WTC11 (cell line): ENCODE measurements around the gene TDP1. TPM values are rescaled to one million over a fixed set of nuclear protein-coding genes. Genes with fewer than 3 reads are reported as not detected.
A peak's percentile ranks its signal among the peaks of the same experiment; 100 is the strongest.

Experiments
- ATAC-seq: fragments of 200-7000 bp; cut with Tn5 transposase; 2 replicates; pipeline ENCODE4 v1.10.0; 2021; ENCODE audit warnings: mild to moderate bottlenecking, moderate library complexity
- CTCF ChIA-PET: fragments of 300-600 bp; sonication (Branson Sonifier 250); formaldehyde crosslinking; loops from one replicate; lab custom pipeline; 2021; ENCODE audit warnings: antibody characterized with exemption; lab: Charles Lee
- POLR2A ChIA-PET: fragments of 350-600 bp; sonication (Branson Sonifier 250); formaldehyde crosslinking; loops from one replicate; lab custom pipeline; 2021; ENCODE audit warnings: antibody characterized with exemption; lab: Charles Lee
- DNase-seq: peaks from one replicate; pipeline ENCODE4 v3.0.0; 2021; ENCODE audit warnings: low spot score
- H3K27ac Mint-ChIP-seq: 2 replicates; pipeline ENCODE4 v1.8.0; 2021; ENCODE audit warnings: mixed read lengths
- H3K27me3 Mint-ChIP-seq: 2 replicates; pipeline ENCODE4 v1.8.0; 2021; ENCODE audit warnings: low read depth, mild to moderate bottlenecking, moderate library complexity, mixed read lengths
- H3K36me3 Mint-ChIP-seq: 2 replicates; pipeline ENCODE4 v1.8.0; 2021; ENCODE audit warnings: mixed read lengths
- H3K4me1 Mint-ChIP-seq: 2 replicates; pipeline ENCODE4 v1.8.0; 2022; ENCODE audit warnings: mixed read lengths
- H3K4me3 Mint-ChIP-seq: 2 replicates; pipeline ENCODE4 v1.8.0; 2021; ENCODE audit warnings: mild to moderate bottlenecking, moderate library complexity, mixed read lengths
- H3K9me3 Mint-ChIP-seq: 2 replicates; pipeline ENCODE4 v1.8.0; 2021; ENCODE audit warnings: mixed read lengths
- FOXK1 ChIP-seq: sonication (generic); formaldehyde crosslinking; IDR thresholded peaks from 2 replicates; pipeline ENCODE4 v1.8.0; 2022; ENCODE audit warnings: mild to moderate bottlenecking, moderate library complexity, missing genetic modification reagents
- GRHL2 ChIP-seq: fragments of 250-450 bp; sonication (Bioruptor Pico); IDR thresholded peaks from 2 replicates; pipeline ENCODE4 v1.8.0; 2022; ENCODE audit warnings: mild to moderate bottlenecking, moderate library complexity; ENCODE audit not compliant: insufficient replicate concordance, severe bottlenecking
- HMGA2 ChIP-seq: fragments of 250-450 bp; sonication (Bioruptor Pico); IDR thresholded peaks from 2 replicates; pipeline ENCODE4 v1.4.0; 2021; ENCODE audit warnings: mild to moderate bottlenecking, moderate library complexity
- OVOL2 ChIP-seq: fragments of 250-450 bp; sonication (Bioruptor Pico); IDR thresholded peaks from 2 replicates; pipeline ENCODE4 v1.9.0; 2021; ENCODE audit warnings: mild to moderate bottlenecking, borderline replicate concordance
- TEAD4 ChIP-seq: sonication (generic); formaldehyde crosslinking; IDR thresholded peaks from 2 replicates; pipeline ENCODE4 v1.8.0; 2022; ENCODE audit warnings: mild to moderate bottlenecking, missing genetic modification reagents
- ZNF219 ChIP-seq: sonication (generic); formaldehyde crosslinking; IDR thresholded peaks from 2 replicates; pipeline ENCODE4 v1.8.0; 2023; ENCODE audit warnings: missing genetic modification reagents, mild to moderate bottlenecking, borderline replicate concordance
- total RNA-seq: library from RNA; stranded (reverse); gene quantifications from 3 replicates; pipeline ENCODE4 v1.2.3, GENCODE V29; 2021
- TF ChIP-seq, protein P1 (sequence below): fragments of 250-450 bp; sonication (Bioruptor Pico); IDR thresholded peaks from 2 replicates; pipeline ENCODE4 v2.1.2; 2022; ENCODE audit warnings: mild to moderate bottlenecking, moderate library complexity
- TF ChIP-seq, protein P2 (sequence below): sonication (generic); formaldehyde crosslinking; conservative IDR thresholded peaks from 2 replicates; pipeline ENCODE4 v1.8.1; 2022; ENCODE audit warnings: mild to moderate bottlenecking, missing genetic modification reagents
- TF ChIP-seq, protein P3 (sequence below): fragments of 200-600 bp; IDR thresholded peaks from 2 replicates; pipeline ENCODE4 v1.8.0; 2022; ENCODE audit warnings: antibody characterized with exemption
- TF ChIP-seq, protein P4 (sequence below): sonication (generic); formaldehyde crosslinking; IDR thresholded peaks from 2 replicates; pipeline ENCODE4 v1.8.0; 2022; ENCODE audit warnings: mild to moderate bottlenecking, missing genetic modification reagents
- TF ChIP-seq, protein P5 (sequence below): sonication (generic); formaldehyde crosslinking; IDR thresholded peaks from 2 replicates; pipeline ENCODE4 v1.8.0; 2023; ENCODE audit warnings: missing genetic modification reagents
- TF ChIP-seq, protein P6 (sequence below): sonication (generic); formaldehyde crosslinking; IDR thresholded peaks from 2 replicates; pipeline ENCODE4 v1.8.1; 2022; ENCODE audit warnings: missing genetic modification reagents, borderline replicate concordance
- TF ChIP-seq, protein P7 (sequence below): sonication (generic); formaldehyde crosslinking; IDR thresholded peaks from 2 replicates; pipeline ENCODE4 v1.8.0; 2023; ENCODE audit warnings: missing genetic modification reagents, mild to moderate bottlenecking, borderline replicate concordance
- TF ChIP-seq, protein P8 (sequence below): sonication (generic); formaldehyde crosslinking; IDR thresholded peaks from 2 replicates; pipeline ENCODE4 v1.8.1; 2023; ENCODE audit warnings: mild to moderate bottlenecking, missing genetic modification reagents

TDP1 gene
- total RNA-seq, 1 experiment from 2014 or later = 59.8 TPM

DNA sequence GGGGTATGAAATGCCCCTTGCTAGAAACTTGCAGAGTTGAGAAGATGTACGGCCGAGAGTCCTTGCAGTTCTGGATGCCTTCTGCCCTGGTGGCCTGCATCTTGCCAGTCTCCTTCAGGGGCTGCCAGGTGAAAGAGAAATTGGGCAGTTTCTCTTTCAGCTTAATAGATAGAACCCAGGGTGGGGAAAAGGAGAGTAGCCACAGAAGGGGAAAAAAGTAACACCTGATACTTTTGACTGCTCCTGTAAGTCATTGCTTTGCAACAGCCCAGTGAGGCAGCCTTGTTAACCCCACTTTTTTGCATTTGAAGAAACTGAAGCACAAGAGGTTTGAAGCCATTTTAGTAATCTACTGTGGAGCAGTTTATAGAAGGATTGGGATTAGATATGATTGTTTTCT is 27.6 kb downstream of the TDP1 start:
- Mint-ChIP-seq H3K4me3 (no peak overlapping the region), H3K27ac (no peak overlapping the region), H3K4me1 (peaks cover 25% of the 10 kb centered on the region), H3K36me3 (peaks cover 29% of the 10 kb centered on the region), H3K27me3 (no peaks in the 10 kb centered on the region), H3K9me3 (no peaks in the 10 kb centered on the region)
- ChIA-PET CTCF (no interaction called here), POLR2A (interaction anchor here (0.6 kb wide), 1 partner anchor 71 kb away, joined by 3 read pairs; no protein-coding TSS in a partner anchor)
- ATAC-seq (no peak), DNase-seq (no peak)
- TF ChIP-seq, protein P1, sequence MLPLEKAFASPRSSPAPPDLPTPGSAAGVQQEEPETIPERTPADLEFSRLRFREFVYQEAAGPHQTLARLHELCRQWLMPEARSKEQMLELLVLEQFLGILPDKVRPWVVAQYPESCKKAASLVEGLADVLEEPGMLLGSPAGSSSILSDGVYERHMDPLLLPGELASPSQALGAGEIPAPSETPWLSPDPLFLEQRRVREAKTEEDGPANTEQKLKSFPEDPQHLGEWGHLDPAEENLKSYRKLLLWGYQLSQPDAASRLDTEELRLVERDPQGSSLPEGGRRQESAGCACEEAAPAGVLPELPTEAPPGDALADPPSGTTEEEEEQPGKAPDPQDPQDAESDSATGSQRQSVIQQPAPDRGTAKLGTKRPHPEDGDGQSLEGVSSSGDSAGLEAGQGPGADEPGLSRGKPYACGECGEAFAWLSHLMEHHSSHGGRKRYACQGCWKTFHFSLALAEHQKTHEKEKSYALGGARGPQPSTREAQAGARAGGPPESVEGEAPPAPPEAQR = no peak
- TF ChIP-seq OVOL2 (CRISPR knock-in tag) (no peak), ZNF219 (CRISPR knock-in tag) (no peak)
- TF ChIP-seq, protein P2, sequence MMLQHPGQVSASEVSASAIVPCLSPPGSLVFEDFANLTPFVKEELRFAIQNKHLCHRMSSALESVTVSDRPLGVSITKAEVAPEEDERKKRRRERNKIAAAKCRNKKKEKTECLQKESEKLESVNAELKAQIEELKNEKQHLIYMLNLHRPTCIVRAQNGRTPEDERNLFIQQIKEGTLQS (CRISPR knock-in tag) = no peak
- TF ChIP-seq, protein P3, sequence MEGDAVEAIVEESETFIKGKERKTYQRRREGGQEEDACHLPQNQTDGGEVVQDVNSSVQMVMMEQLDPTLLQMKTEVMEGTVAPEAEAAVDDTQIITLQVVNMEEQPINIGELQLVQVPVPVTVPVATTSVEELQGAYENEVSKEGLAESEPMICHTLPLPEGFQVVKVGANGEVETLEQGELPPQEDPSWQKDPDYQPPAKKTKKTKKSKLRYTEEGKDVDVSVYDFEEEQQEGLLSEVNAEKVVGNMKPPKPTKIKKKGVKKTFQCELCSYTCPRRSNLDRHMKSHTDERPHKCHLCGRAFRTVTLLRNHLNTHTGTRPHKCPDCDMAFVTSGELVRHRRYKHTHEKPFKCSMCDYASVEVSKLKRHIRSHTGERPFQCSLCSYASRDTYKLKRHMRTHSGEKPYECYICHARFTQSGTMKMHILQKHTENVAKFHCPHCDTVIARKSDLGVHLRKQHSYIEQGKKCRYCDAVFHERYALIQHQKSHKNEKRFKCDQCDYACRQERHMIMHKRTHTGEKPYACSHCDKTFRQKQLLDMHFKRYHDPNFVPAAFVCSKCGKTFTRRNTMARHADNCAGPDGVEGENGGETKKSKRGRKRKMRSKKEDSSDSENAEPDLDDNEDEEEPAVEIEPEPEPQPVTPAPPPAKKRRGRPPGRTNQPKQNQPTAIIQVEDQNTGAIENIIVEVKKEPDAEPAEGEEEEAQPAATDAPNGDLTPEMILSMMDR = no peak

DNA sequence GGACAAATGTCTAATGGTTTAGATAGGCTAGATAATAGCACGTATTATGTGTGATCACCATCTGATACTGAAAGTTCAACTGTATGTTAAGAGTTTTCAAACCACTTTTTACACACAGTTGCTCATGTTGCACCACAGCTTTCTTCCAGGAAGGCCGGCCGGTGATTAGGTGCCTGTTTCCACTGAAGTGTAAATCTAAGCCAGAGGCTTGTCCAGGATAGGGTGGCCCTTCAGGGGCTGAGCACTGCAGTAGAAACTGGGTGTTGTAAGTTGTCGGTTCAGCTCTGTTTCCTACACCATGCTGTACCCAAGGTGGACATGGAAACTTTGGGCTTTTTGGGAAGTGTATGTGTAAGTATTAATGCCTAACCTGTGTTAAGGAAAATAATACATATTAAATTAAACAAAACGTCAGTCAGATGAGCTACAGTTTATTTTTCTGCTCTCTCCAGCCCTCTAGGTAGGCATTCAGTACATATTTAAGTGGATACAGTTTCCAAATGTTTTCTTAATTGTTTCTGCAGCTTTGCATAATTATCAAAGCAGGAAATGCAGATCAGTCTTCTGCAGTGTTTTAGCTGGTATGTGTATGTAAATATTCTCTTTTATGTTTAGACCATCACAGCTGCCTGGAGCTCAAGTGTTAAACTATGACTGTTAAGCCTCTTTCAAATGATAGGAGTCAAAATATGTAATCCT is 30.9 kb downstream of the TDP1 start:
- H3K9me3 Mint-ChIP-seq = no peaks in the 10 kb centered on the region
- H3K4me3 Mint-ChIP-seq = peak overlapping the region; percentile 22
- peak overlapping the region; percentile 78 for H3K27ac Mint-ChIP-seq
- H3K36me3 Mint-ChIP-seq = peaks cover 30% of the 10 kb centered on the region
- POLR2A ChIA-PET = no interaction called here
- no peak for DNase-seq
- no peaks in the 10 kb centered on the region for H3K27me3 Mint-ChIP-seq
- peak; percentile 66 for ATAC-seq
- CTCF ChIA-PET = interaction anchor here (1.4 to 5.8 kb wide), 3 partner anchors 13 to 249 kb away, joined by 7 to 52 read pairs (median 12); no protein-coding TSS in a partner anchor
- TF ChIP-seq, protein P4, sequence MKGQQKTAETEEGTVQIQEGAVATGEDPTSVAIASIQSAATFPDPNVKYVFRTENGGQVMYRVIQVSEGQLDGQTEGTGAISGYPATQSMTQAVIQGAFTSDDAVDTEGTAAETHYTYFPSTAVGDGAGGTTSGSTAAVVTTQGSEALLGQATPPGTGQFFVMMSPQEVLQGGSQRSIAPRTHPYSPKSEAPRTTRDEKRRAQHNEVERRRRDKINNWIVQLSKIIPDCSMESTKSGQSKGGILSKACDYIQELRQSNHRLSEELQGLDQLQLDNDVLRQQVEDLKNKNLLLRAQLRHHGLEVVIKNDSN (CRISPR knock-in tag) = no peak
- no peak for TF ChIP-seq HMGA2
- TF ChIP-seq, protein P5, sequence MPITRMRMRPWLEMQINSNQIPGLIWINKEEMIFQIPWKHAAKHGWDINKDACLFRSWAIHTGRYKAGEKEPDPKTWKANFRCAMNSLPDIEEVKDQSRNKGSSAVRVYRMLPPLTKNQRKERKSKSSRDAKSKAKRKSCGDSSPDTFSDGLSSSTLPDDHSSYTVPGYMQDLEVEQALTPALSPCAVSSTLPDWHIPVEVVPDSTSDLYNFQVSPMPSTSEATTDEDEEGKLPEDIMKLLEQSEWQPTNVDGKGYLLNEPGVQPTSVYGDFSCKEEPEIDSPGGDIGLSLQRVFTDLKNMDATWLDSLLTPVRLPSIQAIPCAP (CRISPR knock-in tag) = no peak
- TF ChIP-seq TEAD4 (CRISPR knock-in tag) = no peak
- TF ChIP-seq, protein P6, sequence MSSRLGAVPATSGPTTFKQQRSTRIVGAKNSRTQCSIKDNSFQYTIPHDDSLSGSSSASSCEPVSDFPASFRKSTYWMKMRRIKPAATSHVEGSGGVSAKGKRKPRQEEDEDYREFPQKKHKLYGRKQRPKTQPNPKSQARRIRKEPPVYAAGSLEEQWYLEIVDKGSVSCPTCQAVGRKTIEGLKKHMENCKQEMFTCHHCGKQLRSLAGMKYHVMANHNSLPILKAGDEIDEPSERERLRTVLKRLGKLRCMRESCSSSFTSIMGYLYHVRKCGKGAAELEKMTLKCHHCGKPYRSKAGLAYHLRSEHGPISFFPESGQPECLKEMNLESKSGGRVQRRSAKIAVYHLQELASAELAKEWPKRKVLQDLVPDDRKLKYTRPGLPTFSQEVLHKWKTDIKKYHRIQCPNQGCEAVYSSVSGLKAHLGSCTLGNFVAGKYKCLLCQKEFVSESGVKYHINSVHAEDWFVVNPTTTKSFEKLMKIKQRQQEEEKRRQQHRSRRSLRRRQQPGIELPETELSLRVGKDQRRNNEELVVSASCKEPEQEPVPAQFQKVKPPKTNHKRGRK (CRISPR knock-in tag) = no peak
- TF ChIP-seq, protein P7, sequence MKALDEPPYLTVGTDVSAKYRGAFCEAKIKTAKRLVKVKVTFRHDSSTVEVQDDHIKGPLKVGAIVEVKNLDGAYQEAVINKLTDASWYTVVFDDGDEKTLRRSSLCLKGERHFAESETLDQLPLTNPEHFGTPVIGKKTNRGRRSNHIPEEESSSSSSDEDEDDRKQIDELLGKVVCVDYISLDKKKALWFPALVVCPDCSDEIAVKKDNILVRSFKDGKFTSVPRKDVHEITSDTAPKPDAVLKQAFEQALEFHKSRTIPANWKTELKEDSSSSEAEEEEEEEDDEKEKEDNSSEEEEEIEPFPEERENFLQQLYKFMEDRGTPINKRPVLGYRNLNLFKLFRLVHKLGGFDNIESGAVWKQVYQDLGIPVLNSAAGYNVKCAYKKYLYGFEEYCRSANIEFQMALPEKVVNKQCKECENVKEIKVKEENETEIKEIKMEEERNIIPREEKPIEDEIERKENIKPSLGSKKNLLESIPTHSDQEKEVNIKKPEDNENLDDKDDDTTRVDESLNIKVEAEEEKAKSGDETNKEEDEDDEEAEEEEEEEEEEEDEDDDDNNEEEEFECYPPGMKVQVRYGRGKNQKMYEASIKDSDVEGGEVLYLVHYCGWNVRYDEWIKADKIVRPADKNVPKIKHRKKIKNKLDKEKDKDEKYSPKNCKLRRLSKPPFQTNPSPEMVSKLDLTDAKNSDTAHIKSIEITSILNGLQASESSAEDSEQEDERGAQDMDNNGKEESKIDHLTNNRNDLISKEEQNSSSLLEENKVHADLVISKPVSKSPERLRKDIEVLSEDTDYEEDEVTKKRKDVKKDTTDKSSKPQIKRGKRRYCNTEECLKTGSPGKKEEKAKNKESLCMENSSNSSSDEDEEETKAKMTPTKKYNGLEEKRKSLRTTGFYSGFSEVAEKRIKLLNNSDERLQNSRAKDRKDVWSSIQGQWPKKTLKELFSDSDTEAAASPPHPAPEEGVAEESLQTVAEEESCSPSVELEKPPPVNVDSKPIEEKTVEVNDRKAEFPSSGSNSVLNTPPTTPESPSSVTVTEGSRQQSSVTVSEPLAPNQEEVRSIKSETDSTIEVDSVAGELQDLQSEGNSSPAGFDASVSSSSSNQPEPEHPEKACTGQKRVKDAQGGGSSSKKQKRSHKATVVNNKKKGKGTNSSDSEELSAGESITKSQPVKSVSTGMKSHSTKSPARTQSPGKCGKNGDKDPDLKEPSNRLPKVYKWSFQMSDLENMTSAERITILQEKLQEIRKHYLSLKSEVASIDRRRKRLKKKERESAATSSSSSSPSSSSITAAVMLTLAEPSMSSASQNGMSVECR (CRISPR knock-in tag) = no peak
- TF ChIP-seq, protein P8, sequence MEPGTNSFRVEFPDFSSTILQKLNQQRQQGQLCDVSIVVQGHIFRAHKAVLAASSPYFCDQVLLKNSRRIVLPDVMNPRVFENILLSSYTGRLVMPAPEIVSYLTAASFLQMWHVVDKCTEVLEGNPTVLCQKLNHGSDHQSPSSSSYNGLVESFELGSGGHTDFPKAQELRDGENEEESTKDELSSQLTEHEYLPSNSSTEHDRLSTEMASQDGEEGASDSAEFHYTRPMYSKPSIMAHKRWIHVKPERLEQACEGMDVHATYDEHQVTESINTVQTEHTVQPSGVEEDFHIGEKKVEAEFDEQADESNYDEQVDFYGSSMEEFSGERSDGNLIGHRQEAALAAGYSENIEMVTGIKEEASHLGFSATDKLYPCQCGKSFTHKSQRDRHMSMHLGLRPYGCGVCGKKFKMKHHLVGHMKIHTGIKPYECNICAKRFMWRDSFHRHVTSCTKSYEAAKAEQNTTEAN (CRISPR knock-in tag) = no peak
- TF ChIP-seq GRHL2 = no peak
- no peak for TF ChIP-seq FOXK1 (CRISPR knock-in tag)
- TF ChIP-seq, all 79 proteins: peak for 0
- peaks cover 41% of the 10 kb centered on the region for H3K4me1 Mint-ChIP-seq
